NCI-H1417 treated with DMSO at 0.1 percent for 48 hours (cell line): Measurements from ENCODE around the gene PGLYRP1.
A peak's percentile ranks its signal among the peaks of the same experiment; 100 is the strongest.

Experiments used
- DNase-seq: peaks from one replicate; lab custom pipeline; 2025; lab: John Stamatoyannopoulos, UW

PGLYRP1 gene

GRCh38 chr19:46032597-46033025 is 9.8 kb upstream of the PGLYRP1 start:
- no peak for DNase-seq

- no peak for DNase-seq
Observed at GRCh38 chr19:46031781-46032596, 9.1 kb upstream of the PGLYRP1 start.

- no peak for DNase-seq
Observed at GRCh38 chr19:46030812-46031550, 8.1 kb upstream of the PGLYRP1 start.

- DNase-seq: no peak
Observed at GRCh38 chr19:46025835-46026234, 3.0 kb upstream of the PGLYRP1 start.

- DNase-seq: no peak
Observed at GRCh38 chr19:46023311-46023779, 492 bp upstream of the PGLYRP1 start.

GRCh38 chr19:46022061-46022430 is 807 bp downstream of the PGLYRP1 start:
- DNase-seq: no peak

GRCh38 chr19:46021531-46022041 is 1.3 kb downstream of the PGLYRP1 start:
- no peak for DNase-seq

GRCh38 chr19:46020819-46021125 is 2.1 kb downstream of the PGLYRP1 start:
- DNase-seq: no peak

- no peak for DNase-seq
Observed at GRCh38 chr19:46019270-46019669, 3.6 kb downstream of the PGLYRP1 start.

- DNase-seq: no peak
Observed at GRCh38 chr19:46018729-46019251, 4.1 kb downstream of the PGLYRP1 start.

GRCh38 chr19:46017874-46018675 is 4.8 kb downstream of the PGLYRP1 start:
- no peak for DNase-seq

GRCh38 chr19:46017095-46017429 is 5.8 kb downstream of the PGLYRP1 start:
- DNase-seq: no peak

GRCh38 chr19:46016426-46017094 is 6.3 kb downstream of the PGLYRP1 start:
- DNase-seq: peak; percentile 24

- DNase-seq: no peak
Observed at GRCh38 chr19:46015687-46016425, 7.0 kb downstream of the PGLYRP1 start.

GRCh38 chr19:46014941-46015686 is 7.7 kb downstream of the PGLYRP1 start:
- DNase-seq: peak; percentile 21

GRCh38 chr19:46014534-46014933 is 8.3 kb downstream of the PGLYRP1 start:
- DNase-seq: no peak

GRCh38 chr19:46009530-46010510 is 13.0 kb downstream of the PGLYRP1 start:
- no peak for DNase-seq

- DNase-seq: no peak
Observed at GRCh38 chr19:46006411-46006810, 16.4 kb downstream of the PGLYRP1 start.

GRCh38 chr19:46002678-46003275 is 20.1 kb downstream of the PGLYRP1 start:
- no peak for DNase-seq
